ENCODE data around the gene ARL4D. TPM values are rescaled to one million over a fixed set of nuclear protein-coding genes. Genes with fewer than 3 reads are reported as not detected.
A peak's percentile ranks its signal among the peaks of the same experiment; 100 is the strongest.

The ARL4D gene
- total and polyA plus RNA-seq, 2 experiments from 2014 or later: 23.0 to 49.4 TPM

DNA sequence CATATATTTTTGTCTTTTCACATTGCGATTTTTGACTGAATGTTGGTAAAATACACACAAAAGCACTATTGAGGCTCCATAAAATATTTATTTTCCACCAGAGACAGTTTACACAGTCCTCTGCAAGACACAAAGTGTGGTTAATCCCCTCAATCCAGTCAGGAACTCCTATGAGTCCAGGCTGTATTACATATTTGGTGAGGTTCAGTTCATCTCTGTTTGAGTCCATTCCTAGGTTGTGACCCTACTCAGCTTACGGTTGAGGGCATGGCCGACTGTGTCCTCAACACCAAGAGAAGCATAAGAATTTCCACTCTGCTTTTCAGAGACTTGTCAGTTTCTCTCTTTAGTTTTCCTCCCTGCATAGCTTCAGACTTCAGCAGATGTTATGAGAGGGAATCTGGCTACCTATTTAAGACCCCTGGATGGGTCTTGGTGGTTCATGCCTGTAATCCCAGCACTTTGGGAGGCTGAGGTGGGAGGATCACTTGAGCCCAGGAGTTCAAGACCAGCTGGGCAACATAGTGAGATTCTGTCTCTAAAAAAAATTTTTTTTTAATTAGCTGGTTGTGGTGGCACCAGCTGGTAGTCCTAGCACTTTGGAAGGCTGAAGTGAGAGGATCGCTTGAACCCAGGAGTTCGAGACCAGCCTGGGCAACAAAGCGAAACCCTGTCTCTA, 25.1 kb downstream of the ARL4D start:
- 78 to 80% methylated on average over 6 of the region's 6 CpGs for WGBS, 2 experiments (ENCODE audit: low coverage in 1 of 2, low lambda C conversion rate in 2 of 2, missing lambda C conversion rate in 2 of 2)
- H2AFZ ChIP-seq: no peak overlapping the region
- TF ChIP-seq EZH2phosphoT487 (IDR thresholded peaks at IDR 0.05; ENCODE audit: insufficient read depth, low read depth): no peak

GRCh38 chr17:43427362-43428043, 28.7 kb downstream of the ARL4D start:
- Histone ChIP-seq H3K36me3 (ENCODE audit: low read depth) (no peaks in the 10 kb centered on the region), H2AFZ (no peak overlapping the region), H3K27me3 (replicated peaks; ENCODE audit: insufficient read depth) (no peaks in the 10 kb centered on the region), H3K4me3 (no peak overlapping the region), H3K9me2 (ENCODE audit: insufficient read depth) (no peaks in the 10 kb centered on the region), H3K9ac (no peak overlapping the region), H3K4me2 (ENCODE audit: unreplicated experiment) (no peak overlapping the region), H3K4me1 (ENCODE audit: insufficient read depth) (peaks cover 17% of the 10 kb centered on the region), H3K9me3 (ENCODE audit: low read depth) (no peaks in the 10 kb centered on the region), H4K20me1 (ENCODE audit: insufficient read depth) (no peaks in the 10 kb centered on the region), H3F3A (ENCODE audit: insufficient read depth) (peaks cover 18% of the 10 kb centered on the region), H3K79me2 (ENCODE audit: insufficient read depth) (no peaks in the 10 kb centered on the region), H3K27ac (no peak overlapping the region)
- in situ Hi-C loops (cut with MboI): no loop called here
- TF ChIP-seq EZH2phosphoT487 (IDR thresholded peaks at IDR 0.05; ENCODE audit: insufficient read depth, low read depth) (no peak), EZH2 (IDR thresholded peaks at IDR 0.05; ENCODE audit: insufficient read depth, poor library complexity, severe bottlenecking) (no peak)
- DNase-seq: no peak
- WGBS, 2 experiments (ENCODE audit: low coverage in 1 of 2, low lambda C conversion rate in 2 of 2, missing lambda C conversion rate in 2 of 2): 81 to 84% methylated on average over 9 of the region's 9 CpGs

More for the DNA sequence above, 25.1 kb downstream of the ARL4D start:
- no peaks in the 10 kb centered on the region for H3K79me2 ChIP-seq (ENCODE audit: insufficient read depth)
- no peaks in the 10 kb centered on the region for H4K20me1 ChIP-seq (ENCODE audit: insufficient read depth)
- no peak overlapping the region for H3K27ac ChIP-seq
- no peaks in the 10 kb centered on the region for H3K9me3 ChIP-seq (ENCODE audit: low read depth)
- H3K4me3 ChIP-seq: no peak overlapping the region
- H3K36me3 ChIP-seq (ENCODE audit: low read depth): no peaks in the 10 kb centered on the region
- no peak overlapping the region for H3K4me2 ChIP-seq (ENCODE audit: unreplicated experiment)
- H3K9me2 ChIP-seq (ENCODE audit: insufficient read depth): no peaks in the 10 kb centered on the region
- no peak overlapping the region for H3K9ac ChIP-seq
- in situ Hi-C loops (cut with MboI): no loop called here
- H3F3A ChIP-seq (ENCODE audit: insufficient read depth): peaks cover 16% of the 10 kb centered on the region
- peaks cover 11% of the 10 kb centered on the region for H3K4me1 ChIP-seq (ENCODE audit: insufficient read depth)
- no peak for DNase-seq
- no peaks in the 10 kb centered on the region for H3K27me3 ChIP-seq (replicated peaks; ENCODE audit: insufficient read depth)

GRCh38 chr17:43428524-43428923, 29.7 kb downstream of the ARL4D start:
- Histone ChIP-seq H3K4me1 (ENCODE audit: insufficient read depth) (peaks cover 24% of the 10 kb centered on the region), H3K79me2 (ENCODE audit: insufficient read depth) (no peaks in the 10 kb centered on the region), H2AFZ (no peak overlapping the region), H3K27me3 (replicated peaks; ENCODE audit: insufficient read depth) (no peaks in the 10 kb centered on the region), H3K4me2 (ENCODE audit: unreplicated experiment) (no peak overlapping the region), H3K9me3 (ENCODE audit: low read depth) (no peaks in the 10 kb centered on the region), H4K20me1 (ENCODE audit: insufficient read depth) (no peaks in the 10 kb centered on the region), H3F3A (ENCODE audit: insufficient read depth) (peaks cover 23% of the 10 kb centered on the region), H3K4me3 (no peak overlapping the region), H3K27ac (no peak overlapping the region), H3K36me3 (ENCODE audit: low read depth) (no peaks in the 10 kb centered on the region), H3K9ac (no peak overlapping the region), H3K9me2 (ENCODE audit: insufficient read depth) (no peaks in the 10 kb centered on the region)
- TF ChIP-seq EZH2 (IDR thresholded peaks at IDR 0.05; ENCODE audit: insufficient read depth, poor library complexity, severe bottlenecking) (no peak), EZH2phosphoT487 (IDR thresholded peaks at IDR 0.05; ENCODE audit: insufficient read depth, low read depth) (no peak)
- DNase-seq: no peak
- in situ Hi-C loops (cut with MboI): no loop called here
- 33 to 44% methylated on average over 5 of the region's 5 CpGs for WGBS, 2 experiments (ENCODE audit: low coverage in 1 of 2, low lambda C conversion rate in 2 of 2, missing lambda C conversion rate in 2 of 2)

DNA sequence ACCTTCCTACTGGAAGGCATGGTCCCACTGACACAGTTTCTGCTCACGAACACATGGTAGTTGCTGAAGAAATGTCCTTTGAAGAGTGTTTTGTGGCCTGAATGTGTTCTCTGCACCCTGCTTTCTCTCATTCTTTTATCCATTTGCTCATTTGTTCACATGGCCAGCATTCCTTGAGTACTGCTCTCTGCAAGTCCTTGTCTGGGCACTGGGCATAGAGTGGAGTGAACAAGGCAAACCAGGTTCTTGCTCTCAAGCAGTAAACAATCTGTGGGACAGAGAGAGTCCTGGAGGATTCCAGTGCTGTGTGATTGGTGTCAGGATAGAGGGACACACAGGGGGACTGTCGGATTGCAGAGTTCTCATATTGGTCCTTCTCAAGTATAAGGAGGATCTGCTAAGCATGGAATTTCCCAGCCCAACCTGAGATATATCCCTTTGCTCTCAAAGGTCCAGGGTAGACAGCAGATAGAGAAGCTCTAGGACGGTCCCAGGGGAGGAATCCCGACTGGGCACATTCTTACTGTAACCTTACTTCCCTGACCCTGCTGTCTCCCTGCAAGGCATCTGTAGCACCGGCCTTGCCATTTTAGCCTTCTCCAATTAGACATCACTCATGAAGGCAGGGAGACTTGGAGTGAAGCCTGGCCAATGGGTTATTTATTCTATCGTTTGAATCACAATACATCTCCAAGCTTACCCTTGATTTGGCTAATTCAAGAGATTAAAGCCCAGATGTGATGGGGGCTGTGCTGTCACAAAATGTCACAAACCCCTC, 32.3 kb downstream of the ARL4D start:
- 68 to 69% methylated on average over 6 of the region's 6 CpGs for WGBS, 2 experiments (ENCODE audit: low coverage in 1 of 2, low lambda C conversion rate in 2 of 2, missing lambda C conversion rate in 2 of 2)
- Histone ChIP-seq H3K27me3 (replicated peaks; ENCODE audit: insufficient read depth) (no peaks in the 10 kb centered on the region), H3K36me3 (ENCODE audit: low read depth) (no peaks in the 10 kb centered on the region), H3K4me1 (ENCODE audit: insufficient read depth) (peaks cover 28% of the 10 kb centered on the region), H3F3A (ENCODE audit: insufficient read depth) (peaks cover 23% of the 10 kb centered on the region), H3K4me2 (ENCODE audit: unreplicated experiment) (peak overlapping the region; percentile 67), H3K4me3 (peak overlapping the region; percentile 31; the same call in 1 of the 2 replicates), H3K79me2 (ENCODE audit: insufficient read depth) (no peaks in the 10 kb centered on the region), H4K20me1 (ENCODE audit: insufficient read depth) (no peaks in the 10 kb centered on the region), H3K9me3 (ENCODE audit: low read depth) (no peaks in the 10 kb centered on the region), H3K9me2 (ENCODE audit: insufficient read depth) (no peaks in the 10 kb centered on the region), H2AFZ (peak overlapping the region; percentile 70), H3K27ac (peak overlapping the region; percentile 73), H3K9ac (no peak overlapping the region)
- in situ Hi-C loops (cut with MboI): no loop called here
- TF ChIP-seq EZH2 (IDR thresholded peaks at IDR 0.05; ENCODE audit: insufficient read depth, poor library complexity, severe bottlenecking): no peak
- TF ChIP-seq EZH2phosphoT487 (IDR thresholded peaks at IDR 0.05; ENCODE audit: insufficient read depth, low read depth): no peak
- DNase-seq: no peak
